ENCODE results near the gene SRD5A2.

- TF ChIP-seq CTCF (IDR thresholded peaks at IDR 0.05), result no peak
- no peak for TF ChIP-seq POLR2A (IDR thresholded peaks at IDR 0.05)
Measured at GRCh38 chr2:31475692-31476091, 105.0 kb downstream of the SRD5A2 start.
